ENCODE data around the gene NFE2L3. TPM values are rescaled to one million over a fixed set of nuclear protein-coding genes. Genes with fewer than 3 reads are reported as not detected.

The NFE2L3 gene
- total and polyA plus RNA-seq, 9 of the 15 experiments (the other 6 are each of a cell fraction or from before 2014, with no cell fraction given): 2.9 to 16.9 (median 12.4) TPM

GRCh38 chr7:26151953-26152781, at the start of gene NFE2L3 (continued):
- TF ChIP-seq TCF7 (IDR thresholded peaks at IDR 0.05; ENCODE audit: borderline replicate concordance): no peak
- TF ChIP-seq, protein P1, sequence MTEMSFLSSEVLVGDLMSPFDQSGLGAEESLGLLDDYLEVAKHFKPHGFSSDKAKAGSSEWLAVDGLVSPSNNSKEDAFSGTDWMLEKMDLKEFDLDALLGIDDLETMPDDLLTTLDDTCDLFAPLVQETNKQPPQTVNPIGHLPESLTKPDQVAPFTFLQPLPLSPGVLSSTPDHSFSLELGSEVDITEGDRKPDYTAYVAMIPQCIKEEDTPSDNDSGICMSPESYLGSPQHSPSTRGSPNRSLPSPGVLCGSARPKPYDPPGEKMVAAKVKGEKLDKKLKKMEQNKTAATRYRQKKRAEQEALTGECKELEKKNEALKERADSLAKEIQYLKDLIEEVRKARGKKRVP (CRISPR knock-in tag; IDR thresholded peaks at IDR 0.05): peak; percentile 63; the same call in 1 of the 2 replicates
- TF ChIP-seq ZNF24 (IDR thresholded peaks at IDR 0.05): no peak
- TF ChIP-seq, protein P2, sequence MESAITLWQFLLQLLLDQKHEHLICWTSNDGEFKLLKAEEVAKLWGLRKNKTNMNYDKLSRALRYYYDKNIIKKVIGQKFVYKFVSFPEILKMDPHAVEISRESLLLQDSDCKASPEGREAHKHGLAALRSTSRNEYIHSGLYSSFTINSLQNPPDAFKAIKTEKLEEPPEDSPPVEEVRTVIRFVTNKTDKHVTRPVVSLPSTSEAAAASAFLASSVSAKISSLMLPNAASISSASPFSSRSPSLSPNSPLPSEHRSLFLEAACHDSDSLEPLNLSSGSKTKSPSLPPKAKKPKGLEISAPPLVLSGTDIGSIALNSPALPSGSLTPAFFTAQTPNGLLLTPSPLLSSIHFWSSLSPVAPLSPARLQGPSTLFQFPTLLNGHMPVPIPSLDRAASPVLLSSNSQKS (CRISPR knock-in tag; IDR thresholded peaks at IDR 0.05): no peak
- no peak for TF ChIP-seq ZFP30 (CRISPR knock-in tag; IDR thresholded peaks at IDR 0.05; ENCODE audit: borderline replicate concordance)
- TF ChIP-seq NCOR1 (IDR thresholded peaks at IDR 0.05): no peak
- no peak for TF ChIP-seq ZNF77 (CRISPR knock-in tag; IDR thresholded peaks at IDR 0.05)
- TF ChIP-seq BRD9 (IDR thresholded peaks at IDR 0.05; ENCODE audit: low read depth, partially characterized antibody): no peak
- TF ChIP-seq CUX1 (CRISPR knock-in tag; IDR thresholded peaks at IDR 0.05): no peak
- TF ChIP-seq BCL6 (CRISPR knock-in tag; IDR thresholded peaks at IDR 0.05): 0 out of 2 replicates have a peak, but pooled peaks have one; percentile 44
- TF ChIP-seq USF1 (CRISPR knock-in tag; IDR thresholded peaks at IDR 0.05): no peak
